NCI-H460 (cell line): ENCODE results near the gene PAX8. TPM values are rescaled to one million over a fixed set of nuclear protein-coding genes. Genes with fewer than 3 reads are reported as not detected.

Experiments used
- DNase-seq: peaks from one replicate; pipeline ENCODE4 v3.0.0-alpha.2; 2016; ENCODE audit warnings: low read depth; ENCODE audit errors: extremely low read depth
- total RNA-seq: library from RNA; depleted of rRNA; stranded (reverse); fragments of >200 nt; shearing (Covaris generic); gene quantifications from 2 replicates; pipeline ENCODE4 v1.2.3, GENCODE V29; 2014

PAX8 gene
- total RNA-seq, 1 experiment from 2014 or later, result 1.4 TPM

DNA sequence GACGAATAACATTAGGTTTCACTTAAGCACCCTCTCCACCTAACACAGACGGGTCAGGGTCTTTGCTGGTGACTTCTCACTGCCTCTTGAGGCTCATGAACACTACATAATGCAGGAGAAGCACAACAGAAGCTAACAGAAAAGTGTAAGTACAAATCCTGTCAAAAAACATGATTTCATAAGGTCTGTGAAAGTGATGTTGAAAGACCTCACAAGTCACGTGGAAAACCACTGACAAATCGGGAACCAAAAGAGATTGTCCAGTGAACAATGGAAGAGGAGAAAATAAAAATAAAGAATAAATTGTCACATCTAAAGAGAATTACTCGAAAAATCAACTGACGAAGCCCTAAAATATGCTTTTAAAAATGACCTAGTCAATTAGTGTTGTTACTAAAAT, 91.0 kb downstream of the PAX8 start:
- no peak for DNase-seq

DNA sequence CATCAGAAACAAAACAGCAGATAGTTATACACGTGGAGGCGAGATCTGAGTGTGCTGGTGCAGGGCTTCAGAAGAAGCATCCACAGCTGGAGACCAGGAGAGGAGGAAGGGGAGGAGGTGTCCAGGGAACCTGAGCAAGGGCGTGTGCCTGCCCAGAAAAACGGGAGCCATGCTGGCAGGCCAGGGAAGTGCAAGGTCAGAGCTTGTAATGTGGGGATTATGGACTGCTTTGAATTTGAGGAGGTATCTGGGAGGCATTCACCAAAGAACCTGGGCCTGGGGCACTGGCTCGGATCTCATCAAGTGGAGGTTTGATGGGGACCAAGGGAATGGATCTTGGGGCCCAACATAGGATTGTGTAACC, 92.3 kb downstream of the PAX8 start:
- DNase-seq, result no peak

GRCh38 chr2:113185664-113186432, 92.9 kb downstream of the PAX8 start:
- DNase-seq, result no peak

DNA sequence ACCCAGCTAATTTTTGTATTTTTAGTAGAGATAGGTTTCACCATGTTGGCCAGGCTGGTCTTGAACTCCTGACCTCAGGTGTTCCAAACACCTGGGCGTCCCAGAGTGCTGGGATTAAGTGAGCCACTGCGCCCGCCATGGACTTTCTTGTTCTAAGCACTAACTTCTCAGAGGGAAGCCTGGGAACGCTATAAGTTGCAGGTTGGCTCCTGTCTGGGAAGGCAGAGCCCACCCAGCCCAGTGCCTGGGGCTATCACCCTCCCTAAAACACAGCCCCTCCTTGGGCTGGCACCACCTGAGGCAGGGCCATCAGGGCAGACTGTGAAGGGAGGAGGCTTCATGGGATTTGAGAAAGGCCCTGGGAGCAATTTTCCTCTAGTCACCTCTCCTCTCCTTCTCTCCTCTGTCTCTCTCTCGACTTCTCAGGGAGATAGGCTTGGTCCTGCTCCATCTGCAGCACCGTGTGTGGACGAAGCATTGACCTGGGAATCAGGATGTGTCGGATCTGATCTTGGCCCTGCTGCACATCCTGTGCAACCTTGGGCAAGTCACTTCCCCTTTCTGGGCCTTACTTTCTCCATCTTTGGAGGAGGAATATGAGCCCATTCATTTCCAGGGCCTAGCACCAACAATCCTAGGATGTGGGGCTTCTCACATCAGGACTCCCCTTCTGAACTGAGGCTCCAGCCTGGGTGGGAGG, 94.0 kb downstream of the PAX8 start:
- no peak for DNase-seq

DNA sequence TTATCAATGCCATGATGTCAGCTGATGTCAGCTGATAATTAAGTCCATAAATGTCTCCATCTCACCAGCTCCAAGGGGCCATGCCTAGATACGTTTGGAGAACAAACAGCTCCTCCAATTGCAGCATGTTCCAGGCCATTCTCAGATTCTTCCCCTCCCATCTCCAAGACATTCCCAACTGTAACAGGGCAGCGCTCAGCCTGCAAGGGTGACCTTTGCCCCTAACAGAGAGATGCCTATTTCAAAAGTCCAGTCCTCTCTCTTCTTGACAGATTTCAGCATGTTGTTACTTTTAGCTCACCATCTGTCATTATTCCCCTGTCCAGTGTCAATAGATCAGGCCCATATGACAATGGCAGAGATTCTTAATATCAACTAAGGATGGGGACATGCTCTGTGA, 95.0 kb downstream of the PAX8 start:
- no peak for DNase-seq

DNA sequence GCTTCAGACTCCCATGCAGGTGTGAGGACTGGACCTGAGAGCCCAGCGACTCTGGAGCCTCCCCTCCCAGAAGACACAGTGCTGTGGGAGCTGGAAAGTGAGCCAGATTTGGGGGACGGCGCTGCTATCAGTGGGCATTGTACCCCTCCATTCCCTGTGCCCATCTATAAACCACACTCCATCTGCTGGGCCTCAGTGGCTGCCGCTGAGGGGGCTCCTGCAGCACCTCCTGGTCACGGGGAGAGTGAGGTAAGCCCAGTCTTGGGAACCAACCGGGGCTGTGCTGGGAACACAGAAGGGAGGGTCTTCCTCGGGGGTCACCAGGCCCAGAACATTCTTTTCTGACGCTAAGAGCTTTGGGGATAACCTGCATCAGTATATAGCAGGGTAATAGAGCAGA, 95.5 kb downstream of the PAX8 start:
- no peak for DNase-seq

DNA sequence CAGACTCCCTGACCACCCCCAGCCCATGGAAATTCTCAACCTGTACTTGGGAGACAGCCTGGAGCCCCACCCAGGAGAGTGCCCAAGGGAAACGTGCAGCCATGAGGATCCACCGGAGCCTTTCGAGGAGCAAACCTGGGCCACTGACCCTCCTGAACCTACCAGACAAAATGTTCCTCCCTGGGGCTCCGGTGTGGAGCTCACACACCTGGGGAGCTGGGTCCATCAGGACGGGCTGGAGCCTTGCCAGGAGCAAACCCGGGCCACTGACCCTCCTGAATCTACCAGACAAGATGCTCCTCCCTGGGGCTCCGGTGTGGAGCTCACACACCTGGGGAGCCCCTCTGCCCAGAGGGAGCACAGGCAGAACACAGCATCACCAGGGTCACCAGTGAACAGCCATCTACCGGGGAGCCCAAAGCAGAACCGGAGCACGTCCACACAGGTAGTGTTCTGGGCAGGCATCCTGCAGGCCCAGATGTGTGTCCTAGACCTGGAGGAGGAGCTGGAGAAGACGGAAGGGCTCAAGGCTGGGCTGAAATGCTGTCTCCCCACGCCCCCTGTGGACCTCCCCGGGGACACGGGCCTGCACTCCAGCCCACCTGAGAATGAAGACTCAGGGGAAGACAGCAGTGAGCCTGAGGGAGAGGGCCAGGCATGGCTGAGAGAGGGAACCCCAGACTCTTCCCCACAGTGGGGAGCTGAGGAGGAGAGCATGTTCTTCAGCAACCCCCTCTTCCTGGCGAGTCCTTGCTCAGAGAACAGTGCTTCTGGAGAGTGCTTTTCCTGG, 96.1 kb downstream of the PAX8 start:
- no peak for DNase-seq

DNA sequence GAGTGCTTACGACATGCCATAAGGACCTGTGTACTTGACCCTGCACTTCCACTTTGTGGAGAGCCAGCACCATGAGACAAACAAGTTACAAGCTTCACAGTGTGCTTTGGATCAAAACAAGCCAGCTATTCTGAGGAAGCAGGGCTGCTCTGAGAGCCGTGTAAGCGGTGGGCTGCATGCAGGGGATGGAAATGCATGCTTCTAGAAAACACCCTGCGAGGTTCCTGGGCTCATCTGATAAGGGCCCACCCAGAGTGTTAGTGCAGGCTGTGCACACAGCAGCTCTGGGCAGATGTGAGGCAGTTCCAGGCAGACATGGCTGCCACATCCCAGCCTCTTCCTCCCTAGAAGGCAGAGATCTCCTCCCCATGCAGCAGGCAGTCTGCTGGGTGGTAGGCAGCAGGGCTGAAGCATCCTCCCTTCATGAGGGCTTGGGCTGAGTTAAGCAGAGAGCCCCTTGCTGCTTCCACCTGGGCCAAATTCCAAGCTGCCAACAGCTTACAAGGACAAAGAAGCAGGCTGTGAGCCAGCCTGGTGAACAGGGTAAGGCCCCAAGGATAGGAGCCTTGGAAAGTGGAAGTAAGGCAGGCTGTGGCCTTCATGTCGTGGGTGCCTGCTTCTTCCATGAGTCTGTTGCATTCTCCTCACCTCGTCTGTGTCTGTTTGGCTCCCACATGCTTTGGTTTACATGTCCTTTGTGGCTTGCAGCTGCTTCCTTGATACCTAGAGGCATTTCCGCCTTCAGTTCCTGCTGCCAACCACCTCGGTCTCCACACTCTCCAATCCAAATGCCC, 97.3 kb downstream of the PAX8 start:
- DNase-seq, result no peak

- DNase-seq, result no peak
Measured at GRCh38 chr2:113180131-113180946, 98.4 kb downstream of the PAX8 start.

DNA sequence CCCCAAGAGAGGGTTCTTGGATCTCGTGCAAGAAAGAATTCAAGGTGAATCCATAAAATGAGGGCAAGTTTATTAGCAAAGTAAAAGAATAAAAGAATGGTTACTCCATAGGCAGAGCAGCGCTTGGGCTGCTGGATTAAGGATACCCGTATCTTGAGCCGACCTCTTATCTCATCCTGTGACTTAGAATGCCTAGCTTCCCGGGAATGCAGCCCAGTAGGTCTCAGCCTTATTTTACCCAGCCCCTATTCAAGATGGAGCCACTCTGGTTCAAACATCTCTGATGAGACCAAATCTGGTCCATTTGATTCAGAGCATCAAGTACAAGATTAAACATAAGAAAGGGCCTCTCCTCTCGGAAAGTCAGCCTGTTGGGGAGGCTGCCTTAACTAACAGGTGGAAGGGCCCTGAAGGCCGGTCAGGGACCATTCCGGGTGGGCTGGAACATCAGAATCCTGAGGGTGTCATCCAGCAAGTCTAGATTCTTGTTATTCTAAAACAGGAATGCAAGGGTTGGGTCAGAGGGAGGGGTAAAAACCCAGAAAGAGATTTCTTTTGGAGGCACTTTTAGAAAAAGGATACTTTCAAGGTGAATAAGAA, 99.2 kb downstream of the PAX8 start:
- DNase-seq, result no peak

- DNase-seq, result no peak
Measured at GRCh38 chr2:113178891-113179290, 99.8 kb downstream of the PAX8 start.

GRCh38 chr2:113178069-113178746, 100.5 kb downstream of the PAX8 start:
- DNase-seq, result no peak

- no peak for DNase-seq
Measured at GRCh38 chr2:113176696-113177355, 101.9 kb downstream of the PAX8 start.

- DNase-seq, result no peak
Measured at GRCh38 chr2:113175736-113176695, 102.7 kb downstream of the PAX8 start.

DNA sequence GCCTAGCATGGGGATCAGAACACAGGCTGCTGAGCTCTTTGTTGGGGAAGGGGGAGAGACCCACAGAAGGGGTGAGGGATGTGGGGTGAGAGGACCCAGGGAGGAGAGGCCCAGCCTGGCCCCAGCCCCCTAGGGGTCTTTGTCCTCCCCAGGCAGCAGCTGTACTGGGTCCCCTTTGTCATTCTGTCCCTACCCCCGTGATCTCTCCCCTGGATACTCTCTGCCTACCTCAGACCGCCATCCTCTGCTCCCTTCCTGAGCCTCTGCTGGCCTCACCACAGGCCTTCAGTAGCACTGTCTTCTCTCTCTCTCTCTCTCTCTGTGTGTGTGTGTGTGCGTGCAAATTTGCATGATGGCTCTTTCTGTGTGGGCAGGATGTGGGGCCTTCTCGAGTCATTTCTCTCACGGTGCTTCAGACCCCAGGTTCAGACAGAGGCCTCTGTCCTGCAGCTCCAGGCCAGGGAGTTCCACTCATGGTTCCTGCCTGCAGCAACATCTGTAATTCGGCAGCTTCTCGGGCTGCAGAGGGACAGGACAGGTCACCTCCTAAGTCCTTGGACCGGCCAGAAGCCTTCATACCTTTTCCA, 103.6 kb downstream of the PAX8 start:
- no peak for DNase-seq

DNA sequence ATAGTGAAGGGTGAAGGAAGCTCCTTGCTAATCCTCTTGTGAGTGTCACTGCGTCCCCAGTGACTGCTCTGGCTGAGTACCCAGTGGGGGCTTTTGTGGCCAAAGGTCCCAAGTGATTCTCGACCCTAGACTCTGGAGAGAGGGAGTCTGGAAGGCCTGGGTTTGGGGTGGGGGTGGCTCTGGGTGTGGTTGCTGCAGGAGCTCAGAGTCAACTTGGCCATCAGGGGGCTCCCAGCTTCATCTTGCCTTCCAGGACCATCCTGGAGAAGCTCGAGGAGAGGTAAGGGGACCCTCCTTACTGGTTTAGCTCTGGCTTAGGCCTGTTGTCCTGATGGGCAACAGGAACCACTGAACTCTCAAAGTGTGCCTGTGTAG, 104.4 kb downstream of the PAX8 start:
- DNase-seq, result no peak
